K562 (cell line): ENCODE data around the gene GALNT7. TPM values are rescaled to one million over a fixed set of nuclear protein-coding genes. Genes with fewer than 3 reads are reported as not detected.

Experiments used
- ATAC-seq: fragments of 200-7000 bp; cut with Tn5 transposase; 3 replicates; pipeline ENCODE4 v1.9.1; 2020; ENCODE audit warnings: moderate library complexity
- BruUV-seq: library from RNA; stranded (reverse); fragments of 400-500 nt; replicated peaks from 2 replicates; lab custom pipeline; 2021; lab: Mats Ljungman, UMichigan
- CTCF ChIA-PET: fragments of 300-600 bp; formaldehyde crosslinking; extraction: SDS; loops from one replicate; lab custom pipeline; 2021; ENCODE audit warnings: low intra/inter-chr PET ratio; lab: Yijun Ruan, JAX
- POLR2A ChIA-PET: fragments of 300-600, 350-650 bp; sonication (Branson Sonifier 250); formaldehyde crosslinking; extraction: SDS; loops from one replicate; lab custom pipeline; 2021; ENCODE audit warnings: antibody characterized with exemption, inconsistent platforms; lab: Yijun Ruan, JAX
- DNase-seq, 4 experiments: peaks; one replicate each; pipeline versions ENCODE4 v3.0.0 to v3.0.0-alpha.2; 2011 to 2018; ENCODE audit warnings: low spot score in 3 of 4, mixed read lengths in 3 of 4; ENCODE audit errors: extremely low read depth in 1 of 4
- FAIRE-seq: peaks from 2 replicates; lab custom pipeline; 2011; peaks lifted over from hg19 to GRCh38; lab: Jason Lieb, UNC
- H2AFZ ChIP-seq: 2 replicates; pipeline ENCODE4 v1.6.0; 2011; ENCODE audit warnings: low read depth, low read length, control low read depth, inconsistent platforms
- H3K27ac ChIP-seq: fragments of 200-600 bp; 3 replicates; pipeline ENCODE4 v1.8.0; 2011; ENCODE audit warnings: low read depth, mild to moderate bottlenecking, control low read depth, inconsistent platforms, low read length, moderate library complexity, mixed read lengths; ENCODE audit errors: extremely low read depth
- H3K27me3 ChIP-seq, 2 experiments: fragments of 300-600 bp in 1 of 2; 2 replicates in 1 of 2; 3 replicates in 1 of 2; pipeline versions ENCODE4 v1.6.0 to v1.8.0; 2011; ENCODE audit warnings: inconsistent platforms in 2 of 2, low read length in 2 of 2, mild to moderate bottlenecking in 1 of 2, mixed read lengths in 1 of 2, moderate library complexity in 1 of 2; ENCODE audit not compliant: control insufficient read depth in 2 of 2, insufficient read depth in 2 of 2
- H3K36me3 ChIP-seq: fragments of 300-600 bp; 3 replicates; pipeline ENCODE4 v1.8.0; 2011; ENCODE audit warnings: mild to moderate bottlenecking, low read length, inconsistent platforms; ENCODE audit not compliant: control insufficient read depth, insufficient read depth
- H3K4me1 ChIP-seq, 2 experiments: fragments of 200-600 bp in 1 of 2; replicated peaks in 1 of 2; 2 replicates in 1 of 2; 3 replicates in 1 of 2; pipeline versions ENCODE4 v1.5.1 to v1.8.0; 2011; ENCODE audit warnings: inconsistent platforms in 2 of 2, low read length in 2 of 2, mild to moderate bottlenecking in 1 of 2, mixed read lengths in 1 of 2, moderate library complexity in 1 of 2; ENCODE audit not compliant: control insufficient read depth in 2 of 2, insufficient read depth in 2 of 2
- H3K4me2 ChIP-seq: 2 replicates; pipeline ENCODE4 v1.6.1; 2011; ENCODE audit warnings: low read length, control low read depth, inconsistent platforms, mixed read lengths; ENCODE audit not compliant: insufficient read depth
- H3K4me3 ChIP-seq: fragments of 200-600 bp; sonication (generic), shearing (Covaris generic); 2 replicates; pipeline ENCODE4 v1.5.1; 2016; ENCODE audit warnings: control low read depth, inconsistent platforms
- H3K79me2 ChIP-seq: fragments of 200-600 bp; 3 replicates; pipeline ENCODE4 v1.8.0; 2011; ENCODE audit warnings: low read length, inconsistent platforms; ENCODE audit not compliant: control insufficient read depth, insufficient read depth
- H3K9ac ChIP-seq, 2 experiments: 2 replicates each; pipeline versions ENCODE4 v1.6.0 to v1.6.1; 2011; ENCODE audit warnings: low read depth in 2 of 2, low read length in 2 of 2, control low read depth in 1 of 2, inconsistent platforms in 1 of 2, mild to moderate bottlenecking in 1 of 2, mixed read lengths in 1 of 2; ENCODE audit not compliant: insufficient read depth in 1 of 2
- H3K9me1 ChIP-seq: one replicate; pipeline ENCODE4 v1.6.0; 2011; ENCODE audit warnings: inconsistent platforms, mild to moderate bottlenecking, low read length, moderate library complexity; ENCODE audit not compliant: control insufficient read depth, insufficient read depth
- H3K9me3 ChIP-seq: replicated peaks from 2 replicates; pipeline ENCODE4 v1.5.1; 2011; ENCODE audit warnings: low read depth, low read length, inconsistent platforms; ENCODE audit not compliant: control insufficient read depth, insufficient read depth
- H4K20me1 ChIP-seq: replicated peaks from 2 replicates; pipeline ENCODE4 v1.6.1; 2011; ENCODE audit warnings: low read length, inconsistent platforms, mixed read lengths; ENCODE audit not compliant: control insufficient read depth, insufficient read depth
- ARID3A ChIP-seq: IDR thresholded peaks from 2 replicates; pipeline ENCODE4 v1.6.1; 2012; ENCODE audit warnings: low read depth, low read length, improper control_type of control experiment, borderline replicate concordance
- MED1 ChIP-seq: sonication (generic); formaldehyde crosslinking; IDR thresholded peaks from 2 replicates; pipeline ENCODE4 v1.8.1; 2023; ENCODE audit warnings: missing genetic modification reagents, borderline replicate concordance
- RHOXF2B ChIP-seq: fragments of 250-450 bp; sonication (Bioruptor Pico); conservative IDR thresholded peaks from 2 replicates; pipeline ENCODE4 v1.5.1; 2021
- WGBS: fragments of 100-300 bp; shearing (Covaris generic); methylation state at CpG from one replicate; pipeline ENCODE4 v1.1.6; 2016; ENCODE audit warnings: low coverage, mixed read lengths; ENCODE audit not compliant: insufficient coverage; ENCODE audit errors: missing lambda C conversion rate; 5-methylcytosine and 5-hydroxymethylcytosine counted together
- in situ Hi-C: fragments of 300-500 bp; cut with MboI; formaldehyde crosslinking; loops from 4 replicates; pipeline ENCODE4 v1.15.0; 2018; ENCODE audit warnings: inconsistent platforms, mixed read lengths
- intact Hi-C: fragments of 100-400 bp; cut with micrococcal nuclease; formaldehyde crosslinking; loops from 2 replicates; pipeline ENCODE4 v1.14.2; 2022
- polyA plus RNA-seq, 8 experiments: library from polyadenylated mRNA; depleted of rRNA in 4 of 8; stranded (reverse) in 5 of 8; unstranded in 3 of 8; fragments of >200 nt; fragmentation: Nextera tagmentation in 2 of 8; fragmentation: Illumina TruSeq in 1 of 8; extraction: Ambion mirVana in 2 of 8; extraction: Trizol in 1 of 8; gene quantifications; 2 replicates each; pipeline versions ENCODE4 v1.2.1 to v1.2.3, GENCODE V29; 2011 to 2014; ENCODE audit warnings: inconsistent platforms in 1 of 8, missing spikeins in 1 of 8
- total RNA-seq, 7 experiments: library from RNA; depleted of rRNA in 6 of 7; stranded (reverse); fragments of >200 nt in 6 of 7; fragmentation: Illumina TruSeq in 2 of 7; extraction: Trizol in 2 of 7; gene quantifications; 2 replicates each; pipeline versions ENCODE4 v1.2.1 to v1.2.3, GENCODE V29; 2011 to 2021; ENCODE audit warnings: low replicate concordance in 1 of 7
- TF ChIP-seq, protein P1 (sequence below): sonication (generic); formaldehyde crosslinking; IDR thresholded peaks from 2 replicates; pipeline ENCODE4 v1.8.0; 2022; ENCODE audit warnings: mild to moderate bottlenecking, missing genetic modification reagents
- TF ChIP-seq, protein P2 (sequence below), 2 experiments: fragments of 450-650 bp in 1 of 2; IDR thresholded peaks; 2 replicates each; pipeline ENCODE4 v1.6.1; 2011 to 2017; ENCODE audit warnings: low read depth in 2 of 2, antibody characterized with exemption in 1 of 2, borderline replicate concordance in 1 of 2, low read length in 1 of 2, mild to moderate bottlenecking in 1 of 2, mixed read lengths in 1 of 2; ENCODE audit not compliant: control insufficient read depth in 1 of 2

The GALNT7 gene
- total and polyA plus RNA-seq, 9 of the 15 experiments (the other 6 are each of a cell fraction or from before 2014, with no cell fraction given), result 16.7 to 38.7 (median 31.1) TPM

DNA sequence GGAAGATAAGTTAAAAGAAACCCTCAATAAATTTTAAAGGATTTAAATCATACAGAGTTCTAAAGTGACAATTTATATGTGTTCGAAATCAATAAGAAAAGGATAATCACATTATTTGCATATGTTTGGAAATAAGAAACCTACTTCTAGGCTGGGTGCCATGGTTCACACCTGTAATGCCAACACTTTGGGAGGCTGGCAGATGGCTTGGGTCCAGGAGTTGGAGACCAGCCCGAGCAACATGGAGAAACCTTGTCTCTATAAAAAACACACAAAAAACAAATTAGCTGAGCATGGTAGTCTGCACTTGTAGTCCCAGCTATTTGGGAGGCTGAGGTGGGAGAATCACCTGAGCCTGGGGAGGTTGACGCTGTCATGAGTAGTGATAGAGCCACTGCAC is 194.1 kb downstream of the GALNT7 start:
- no peaks in the 10 kb centered on the region for H3K36me3 ChIP-seq
- H3K9me1 ChIP-seq, result no peaks in the 10 kb centered on the region
- no peak overlapping the region for H3K9ac ChIP-seq
- H3K9me3 ChIP-seq, result no peaks in the 10 kb centered on the region
- ChIA-PET POLR2A (no interaction called here), CTCF (no interaction called here)
- no peak overlapping the region for H3K4me3 ChIP-seq
- no TSS peak for BruUV-seq
- H2AFZ ChIP-seq, result no peak overlapping the region
- peaks cover 0 to 3% of the 10 kb centered on the region in 2 experiments; a peak in 2 of 5 replicates for H3K4me1 ChIP-seq
- H3K27ac ChIP-seq, result no peak overlapping the region
- in situ Hi-C loops, result no loop called here
- intact Hi-C loops, result no loop called here
- no peak for DNase-seq
- TF ChIP-seq, protein P1, sequence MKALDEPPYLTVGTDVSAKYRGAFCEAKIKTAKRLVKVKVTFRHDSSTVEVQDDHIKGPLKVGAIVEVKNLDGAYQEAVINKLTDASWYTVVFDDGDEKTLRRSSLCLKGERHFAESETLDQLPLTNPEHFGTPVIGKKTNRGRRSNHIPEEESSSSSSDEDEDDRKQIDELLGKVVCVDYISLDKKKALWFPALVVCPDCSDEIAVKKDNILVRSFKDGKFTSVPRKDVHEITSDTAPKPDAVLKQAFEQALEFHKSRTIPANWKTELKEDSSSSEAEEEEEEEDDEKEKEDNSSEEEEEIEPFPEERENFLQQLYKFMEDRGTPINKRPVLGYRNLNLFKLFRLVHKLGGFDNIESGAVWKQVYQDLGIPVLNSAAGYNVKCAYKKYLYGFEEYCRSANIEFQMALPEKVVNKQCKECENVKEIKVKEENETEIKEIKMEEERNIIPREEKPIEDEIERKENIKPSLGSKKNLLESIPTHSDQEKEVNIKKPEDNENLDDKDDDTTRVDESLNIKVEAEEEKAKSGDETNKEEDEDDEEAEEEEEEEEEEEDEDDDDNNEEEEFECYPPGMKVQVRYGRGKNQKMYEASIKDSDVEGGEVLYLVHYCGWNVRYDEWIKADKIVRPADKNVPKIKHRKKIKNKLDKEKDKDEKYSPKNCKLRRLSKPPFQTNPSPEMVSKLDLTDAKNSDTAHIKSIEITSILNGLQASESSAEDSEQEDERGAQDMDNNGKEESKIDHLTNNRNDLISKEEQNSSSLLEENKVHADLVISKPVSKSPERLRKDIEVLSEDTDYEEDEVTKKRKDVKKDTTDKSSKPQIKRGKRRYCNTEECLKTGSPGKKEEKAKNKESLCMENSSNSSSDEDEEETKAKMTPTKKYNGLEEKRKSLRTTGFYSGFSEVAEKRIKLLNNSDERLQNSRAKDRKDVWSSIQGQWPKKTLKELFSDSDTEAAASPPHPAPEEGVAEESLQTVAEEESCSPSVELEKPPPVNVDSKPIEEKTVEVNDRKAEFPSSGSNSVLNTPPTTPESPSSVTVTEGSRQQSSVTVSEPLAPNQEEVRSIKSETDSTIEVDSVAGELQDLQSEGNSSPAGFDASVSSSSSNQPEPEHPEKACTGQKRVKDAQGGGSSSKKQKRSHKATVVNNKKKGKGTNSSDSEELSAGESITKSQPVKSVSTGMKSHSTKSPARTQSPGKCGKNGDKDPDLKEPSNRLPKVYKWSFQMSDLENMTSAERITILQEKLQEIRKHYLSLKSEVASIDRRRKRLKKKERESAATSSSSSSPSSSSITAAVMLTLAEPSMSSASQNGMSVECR (CRISPR knock-in tag), result no peak
- TF ChIP-seq ARID3A (no peak), RHOXF2B (CRISPR knock-in tag) (no peak), MED1 (no peak)
- TF ChIP-seq, protein P2, sequence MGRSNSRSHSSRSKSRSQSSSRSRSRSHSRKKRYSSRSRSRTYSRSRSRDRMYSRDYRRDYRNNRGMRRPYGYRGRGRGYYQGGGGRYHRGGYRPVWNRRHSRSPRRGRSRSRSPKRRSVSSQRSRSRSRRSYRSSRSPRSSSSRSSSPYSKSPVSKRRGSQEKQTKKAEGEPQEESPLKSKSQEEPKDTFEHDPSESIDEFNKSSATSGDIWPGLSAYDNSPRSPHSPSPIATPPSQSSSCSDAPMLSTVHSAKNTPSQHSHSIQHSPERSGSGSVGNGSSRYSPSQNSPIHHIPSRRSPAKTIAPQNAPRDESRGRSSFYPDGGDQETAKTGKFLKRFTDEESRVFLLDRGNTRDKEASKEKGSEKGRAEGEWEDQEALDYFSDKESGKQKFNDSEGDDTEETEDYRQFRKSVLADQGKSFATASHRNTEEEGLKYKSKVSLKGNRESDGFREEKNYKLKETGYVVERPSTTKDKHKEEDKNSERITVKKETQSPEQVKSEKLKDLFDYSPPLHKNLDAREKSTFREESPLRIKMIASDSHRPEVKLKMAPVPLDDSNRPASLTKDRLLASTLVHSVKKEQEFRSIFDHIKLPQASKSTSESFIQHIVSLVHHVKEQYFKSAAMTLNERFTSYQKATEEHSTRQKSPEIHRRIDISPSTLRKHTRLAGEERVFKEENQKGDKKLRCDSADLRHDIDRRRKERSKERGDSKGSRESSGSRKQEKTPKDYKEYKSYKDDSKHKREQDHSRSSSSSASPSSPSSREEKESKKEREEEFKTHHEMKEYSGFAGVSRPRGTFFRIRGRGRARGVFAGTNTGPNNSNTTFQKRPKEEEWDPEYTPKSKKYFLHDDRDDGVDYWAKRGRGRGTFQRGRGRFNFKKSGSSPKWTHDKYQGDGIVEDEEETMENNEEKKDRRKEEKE (IDR thresholded peaks at IDR 0.05; ENCODE audit: borderline replicate concordance in 1 of 2, control insufficient read depth in 1 of 2, low read depth in 2 of 2, low read length in 1 of 2), result no peak
- no peaks in the 10 kb centered on the region for H3K79me2 ChIP-seq
- FAIRE-seq, result no peak
- no peak for ATAC-seq
- H3K27me3 ChIP-seq, result no peaks in the 10 kb centered on the region
- no peak overlapping the region for H3K4me2 ChIP-seq
- 50% methylated on average over 3 of the region's 3 CpGs for WGBS
- H4K20me1 ChIP-seq, result no peaks in the 10 kb centered on the region
